Esophagus squamous epithelium (tissue), 5 donors: ENCODE data around the gene SPEG. TPM values are rescaled to one million over a fixed set of nuclear protein-coding genes. Genes with fewer than 3 reads are reported as not detected.

Experiments used
- DNase-seq: peaks from one replicate; lab custom pipeline; 2025; lab: John Stamatoyannopoulos, UW
- H3K27ac ChIP-seq, 4 donors: fragments of 200-600 bp; sonication (generic); one replicate each; pipeline ENCODE4 v1.5.1; 2016 to 2019; ENCODE audit warnings: mild to moderate bottlenecking in 1 of 4
- H3K27me3 ChIP-seq, 4 donors: fragments of 200-600 bp; sonication (generic); 1 replicate in 3 of 4; 2 replicates in 1 of 4; pipeline versions ENCODE4 v1.5.1 to v1.6.0; 2017 to 2021; ENCODE audit warnings: antibody characterized with exemption in 1 of 4
- H3K36me3 ChIP-seq, 3 donors: fragments of 200-600 bp; sonication (generic); one replicate each; pipeline ENCODE4 v1.5.1; 2016 to 2019
- H3K4me1 ChIP-seq, 3 donors: fragments of 200-600 bp; sonication (generic); one replicate each; pipeline ENCODE4 v1.5.1; 2017 to 2019
- H3K4me3 ChIP-seq, 4 donors: fragments of 200-600 bp; sonication (generic); 1 replicate in 3 of 4; 2 replicates in 1 of 4; pipeline ENCODE4 v1.5.1; 2016 to 2019; ENCODE audit warnings: mild to moderate bottlenecking in 2 of 4, moderate library complexity in 1 of 4
- H3K9me3 ChIP-seq, 3 donors: fragments of 200-600 bp; sonication (generic); one replicate each; pipeline ENCODE4 v1.5.1; 2016 to 2019
- POLR2A ChIP-seq, 4 donors: fragments of 450-650 bp; IDR thresholded peaks; one replicate each; pipeline ENCODE4 v1.6.1; 2017; ENCODE audit warnings: antibody characterized with exemption in 4 of 4, mild to moderate bottlenecking in 4 of 4, moderate library complexity in 3 of 4
- WGBS, 2 donors: methylation state at CpG; one replicate each; pipeline ENCODE4 v1.1.5; 2018; 5-methylcytosine and 5-hydroxymethylcytosine counted together
- intact Hi-C: fragments of 100-400 bp; cut with DNase I; formaldehyde crosslinking; loops from one replicate; pipeline ENCODE4 v1.15.0; 2022
- total RNA-seq, 4 donors: library from RNA; depleted of rRNA; stranded (reverse); fragments of >200 nt; gene quantifications; one replicate each; pipeline ENCODE4 v1.1.0, GENCODE V29; 2016
- TF ChIP-seq, protein P1 (sequence below), 6 experiments: fragments of 450-650 bp in 4 of 6; fragments of 200-600 bp in 2 of 6; sonication (generic) in 2 of 6; IDR thresholded peaks; one replicate each; pipeline ENCODE4 v1.5.1; 2016 to 2019; ENCODE audit warnings: antibody characterized with exemption in 6 of 6, mild to moderate bottlenecking in 4 of 6, moderate library complexity in 4 of 6
- donor health status: DM: yes; HTN: yes; CAD: no.

Gene SPEG
- total RNA-seq, 4 donors from 2014 or later = 3.8 to 29.0 (median 5.0) TPM

DNA sequence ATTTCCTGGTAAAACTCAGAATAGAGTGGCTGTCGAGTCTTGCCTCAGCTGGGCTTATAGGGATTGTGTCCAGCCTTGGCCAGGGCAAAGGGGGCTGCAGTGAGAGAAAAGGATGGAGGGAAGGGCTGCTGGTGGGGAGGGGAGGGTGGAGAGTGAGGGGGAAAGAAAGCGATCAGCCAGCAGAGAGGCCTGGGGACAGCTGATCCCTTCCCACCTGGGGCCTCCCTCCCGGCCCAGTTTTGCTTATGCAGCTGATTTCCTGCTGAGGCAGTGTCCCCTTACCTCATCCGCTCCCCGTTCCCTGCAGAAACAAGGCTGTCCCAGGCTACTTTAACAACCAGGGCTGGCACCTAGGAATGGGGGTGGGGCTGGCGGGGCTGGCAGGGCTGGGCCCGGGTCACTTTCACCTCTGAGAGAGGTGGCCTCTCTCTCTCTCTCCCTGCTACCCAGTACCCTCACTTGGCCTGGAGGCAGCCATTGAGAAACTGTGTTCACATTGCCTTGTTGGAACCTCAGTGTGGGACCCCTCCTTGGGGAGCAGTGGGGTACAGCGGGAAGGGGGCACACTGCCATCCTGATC is 51.8 kb downstream of the SPEG start:
- H3K27me3 ChIP-seq = peaks cover 13 to 92% (median 16%) of the 10 kb centered on the region in 4 donors
- intact Hi-C loops = no loop called here
- no peak for DNase-seq
- H3K27ac ChIP-seq = no peak overlapping the region
- no peaks in the 10 kb centered on the region for H3K9me3 ChIP-seq
- no peak for TF ChIP-seq POLR2A (IDR thresholded peaks at IDR 0.05)
- TF ChIP-seq, protein P1, sequence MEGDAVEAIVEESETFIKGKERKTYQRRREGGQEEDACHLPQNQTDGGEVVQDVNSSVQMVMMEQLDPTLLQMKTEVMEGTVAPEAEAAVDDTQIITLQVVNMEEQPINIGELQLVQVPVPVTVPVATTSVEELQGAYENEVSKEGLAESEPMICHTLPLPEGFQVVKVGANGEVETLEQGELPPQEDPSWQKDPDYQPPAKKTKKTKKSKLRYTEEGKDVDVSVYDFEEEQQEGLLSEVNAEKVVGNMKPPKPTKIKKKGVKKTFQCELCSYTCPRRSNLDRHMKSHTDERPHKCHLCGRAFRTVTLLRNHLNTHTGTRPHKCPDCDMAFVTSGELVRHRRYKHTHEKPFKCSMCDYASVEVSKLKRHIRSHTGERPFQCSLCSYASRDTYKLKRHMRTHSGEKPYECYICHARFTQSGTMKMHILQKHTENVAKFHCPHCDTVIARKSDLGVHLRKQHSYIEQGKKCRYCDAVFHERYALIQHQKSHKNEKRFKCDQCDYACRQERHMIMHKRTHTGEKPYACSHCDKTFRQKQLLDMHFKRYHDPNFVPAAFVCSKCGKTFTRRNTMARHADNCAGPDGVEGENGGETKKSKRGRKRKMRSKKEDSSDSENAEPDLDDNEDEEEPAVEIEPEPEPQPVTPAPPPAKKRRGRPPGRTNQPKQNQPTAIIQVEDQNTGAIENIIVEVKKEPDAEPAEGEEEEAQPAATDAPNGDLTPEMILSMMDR (IDR thresholded peaks at IDR 0.05) = no peak
- 52 to 60% methylated on average over 7 of the region's 8 CpGs for WGBS, 2 donors
- H3K36me3 ChIP-seq = no peaks in the 10 kb centered on the region
- H3K4me3 ChIP-seq = no peak overlapping the region
- H3K4me1 ChIP-seq = peaks cover 14 to 24% (median 16%) of the 10 kb centered on the region in 3 donors

DNA sequence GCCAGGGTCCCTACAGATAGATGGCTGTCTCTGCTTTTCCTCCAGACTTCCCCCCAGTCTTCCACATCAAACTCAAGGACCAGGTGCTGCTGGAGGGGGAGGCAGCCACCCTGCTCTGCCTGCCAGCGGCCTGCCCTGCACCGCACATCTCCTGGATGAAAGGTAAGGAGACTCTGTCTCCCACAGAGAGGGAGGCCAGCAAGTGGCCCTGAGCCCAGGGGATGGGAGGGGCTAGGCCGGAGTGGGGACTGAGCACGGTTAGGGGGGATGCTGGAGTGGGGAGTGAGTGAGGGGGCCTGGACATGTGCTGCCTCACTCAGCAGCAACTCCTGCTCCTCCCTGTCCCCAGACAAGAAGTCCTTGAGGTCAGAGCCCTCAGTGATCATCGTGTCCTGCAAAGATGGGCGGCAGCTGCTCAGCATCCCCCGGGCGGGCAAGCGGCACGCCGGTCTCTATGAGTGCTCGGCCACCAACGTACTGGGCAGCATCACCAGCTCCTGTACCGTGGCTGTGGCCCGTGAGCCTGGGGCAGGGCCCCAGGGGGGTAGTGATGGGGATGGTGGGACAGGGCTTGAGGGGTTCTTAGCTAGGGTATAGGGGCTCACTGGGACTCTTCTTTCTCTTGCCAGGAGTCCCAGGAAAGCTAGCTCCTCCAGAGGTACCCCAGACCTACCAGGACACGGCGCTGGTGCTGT is 53.7 kb downstream of the SPEG start:
- Histone ChIP-seq H3K4me1 (peaks cover 14 to 18% (median 16%) of the 10 kb centered on the region in 3 donors), H3K27ac (no peak overlapping the region), H3K9me3 (no peaks in the 10 kb centered on the region), H3K27me3 (peaks cover 8 to 92% (median 15%) of the 10 kb centered on the region in 4 donors), H3K4me3 (no peak overlapping the region), H3K36me3 (no peaks in the 10 kb centered on the region)
- intact Hi-C loops = no loop called here
- TF ChIP-seq, protein P1 (IDR thresholded peaks at IDR 0.05) = no peak
- TF ChIP-seq POLR2A (IDR thresholded peaks at IDR 0.05) = no peak
- DNase-seq = no peak
- 96% methylated on average over 4 of the region's 17 CpGs; no CpG with 5 or more reads in 1 of the 2 donors for WGBS, 2 donors

DNA sequence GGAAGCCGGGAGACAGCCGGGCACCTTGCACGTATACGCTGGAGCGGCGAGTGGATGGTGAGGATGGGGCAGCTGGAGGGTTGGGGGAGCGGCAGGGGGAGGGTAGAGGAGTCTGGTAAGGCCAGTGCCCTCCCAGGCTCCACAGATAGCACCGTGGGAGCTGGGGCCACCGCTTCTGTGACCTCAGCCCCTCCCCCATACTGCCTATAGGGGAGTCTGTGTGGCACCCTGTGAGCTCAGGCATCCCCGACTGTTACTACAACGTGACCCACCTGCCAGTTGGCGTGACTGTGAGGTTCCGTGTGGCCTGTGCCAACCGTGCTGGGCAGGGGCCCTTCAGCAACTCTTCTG is 54.2 kb downstream of the SPEG start:
- H3K4me1 ChIP-seq = peaks cover 11 to 13% (median 12%) of the 10 kb centered on the region in 3 donors
- no peak overlapping the region for H3K4me3 ChIP-seq
- H3K9me3 ChIP-seq = no peaks in the 10 kb centered on the region
- TF ChIP-seq, protein P1 (IDR thresholded peaks at IDR 0.05) = no peak
- no peak for TF ChIP-seq POLR2A (IDR thresholded peaks at IDR 0.05)
- H3K36me3 ChIP-seq = no peaks in the 10 kb centered on the region
- no peak for DNase-seq
- intact Hi-C loops = no loop called here
- 83% methylated on average over 9 of the region's 14 CpGs; no CpG with 5 or more reads in 1 of the 2 donors for WGBS, 2 donors
- H3K27me3 ChIP-seq = peaks cover 4 to 92% (median 12%) of the 10 kb centered on the region in 4 donors
- no peak overlapping the region for H3K27ac ChIP-seq

DNA sequence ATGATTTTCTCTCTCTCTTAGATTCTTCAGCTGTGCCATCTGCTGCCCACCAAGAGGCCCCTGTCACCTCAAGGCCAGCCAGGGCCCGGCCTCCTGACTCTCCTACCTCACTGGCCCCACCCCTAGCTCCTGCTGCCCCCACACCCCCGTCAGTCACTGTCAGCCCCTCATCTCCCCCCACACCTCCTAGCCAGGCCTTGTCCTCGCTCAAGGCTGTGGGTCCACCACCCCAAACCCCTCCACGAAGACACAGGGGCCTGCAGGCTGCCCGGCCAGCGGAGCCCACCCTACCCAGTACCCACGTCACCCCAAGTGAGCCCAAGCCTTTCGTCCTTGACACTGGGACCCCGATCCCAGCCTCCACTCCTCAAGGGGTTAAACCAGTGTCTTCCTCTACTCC is 54.7 kb downstream of the SPEG start:
- Histone ChIP-seq H3K4me1 (peaks cover 6 to 8% (median 7%) of the 10 kb centered on the region in 3 donors), H3K4me3 (no peak overlapping the region), H3K9me3 (no peaks in the 10 kb centered on the region), H3K36me3 (no peaks in the 10 kb centered on the region), H3K27ac (peak overlapping the region in 1 of 4 donors; percentile 2), H3K27me3 (peaks cover 0 to 92% (median 8%) of the 10 kb centered on the region in 4 donors)
- intact Hi-C loops = no loop called here
- no peak for TF ChIP-seq POLR2A (IDR thresholded peaks at IDR 0.05)
- WGBS, 2 donors = 58 to 82% methylated on average over 5 to 9 of the region's 9 CpGs
- DNase-seq = no peak

DNA sequence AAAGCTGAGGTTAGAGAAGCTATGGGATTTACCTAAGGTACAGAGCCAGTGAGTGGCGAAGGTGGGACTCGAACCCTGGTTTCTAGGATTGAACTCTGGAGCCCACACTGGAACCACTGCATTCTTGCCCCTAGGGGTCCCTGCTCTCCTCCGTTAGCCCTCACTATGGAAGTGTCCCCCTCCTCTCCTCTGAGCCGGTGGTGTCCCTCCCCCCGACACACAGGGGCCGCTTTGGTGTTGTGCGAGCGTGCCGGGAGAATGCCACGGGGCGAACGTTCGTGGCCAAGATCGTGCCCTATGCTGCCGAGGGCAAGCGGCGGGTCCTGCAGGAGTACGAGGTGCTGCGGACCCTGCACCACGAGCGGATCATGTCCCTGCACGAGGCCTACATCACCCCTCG is 55.5 kb downstream of the SPEG start:
- Histone ChIP-seq H3K36me3 (no peaks in the 10 kb centered on the region), H3K27me3 (peaks cover 0 to 91% (median under 1%) of the 10 kb centered on the region in 4 donors), H3K9me3 (no peaks in the 10 kb centered on the region), H3K4me3 (no peak overlapping the region), H3K27ac (no peak overlapping the region), H3K4me1 (peaks cover 0 to 7% (median 0%) of the 10 kb centered on the region in 3 donors)
- TF ChIP-seq, protein P1 (IDR thresholded peaks at IDR 0.05) = no peak
- DNase-seq = no peak
- WGBS, 2 donors = 85 to 100% methylated on average over 2 of the region's 23 CpGs
- intact Hi-C loops = no loop called here
